Suppressor macrophage (primary cell): ENCODE data around the gene PHKG1.
"Not testable (repeated sequence)": the region's sequence is repeated elsewhere in the genome, so short reads cannot be mapped to it uniquely, and the experiment has no call there.

Experiments
- DNase-seq, 4 experiments: peaks; one replicate each; pipeline ENCODE4 v3.0.0-alpha.2; 2020 to 2022

Gene PHKG1

DNA sequence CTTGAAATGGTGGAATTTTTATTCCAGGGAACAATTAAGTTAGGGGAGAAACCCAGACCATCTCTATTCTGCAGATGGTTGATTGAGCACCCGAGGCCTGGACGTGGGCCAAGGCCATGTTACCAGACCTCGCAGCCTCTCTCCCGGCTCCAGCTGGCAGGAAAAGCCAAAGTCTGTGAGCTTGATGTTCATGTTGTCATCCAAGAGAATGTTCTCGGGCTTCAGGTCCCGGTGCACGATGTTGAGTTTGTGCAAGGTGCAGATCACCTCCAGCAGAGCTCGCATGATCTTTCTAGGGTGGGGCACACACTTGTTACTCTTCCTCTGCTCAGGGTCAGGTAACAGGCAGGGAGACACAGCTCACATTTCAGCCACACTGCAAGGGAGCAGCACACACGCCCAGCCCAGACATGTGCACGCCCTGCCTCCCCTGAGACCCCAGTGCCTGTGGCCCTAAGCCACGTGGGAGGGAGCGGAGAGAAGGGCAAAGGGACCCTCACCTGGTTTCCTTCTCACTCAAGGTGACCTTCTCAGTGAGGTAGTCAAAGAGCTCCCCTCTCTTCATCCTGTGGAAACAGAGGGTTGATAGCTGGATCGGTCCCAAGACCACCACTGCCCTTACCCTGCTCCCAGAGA lies 9.5 kb downstream of the PHKG1 start:
- no peak for DNase-seq

DNA sequence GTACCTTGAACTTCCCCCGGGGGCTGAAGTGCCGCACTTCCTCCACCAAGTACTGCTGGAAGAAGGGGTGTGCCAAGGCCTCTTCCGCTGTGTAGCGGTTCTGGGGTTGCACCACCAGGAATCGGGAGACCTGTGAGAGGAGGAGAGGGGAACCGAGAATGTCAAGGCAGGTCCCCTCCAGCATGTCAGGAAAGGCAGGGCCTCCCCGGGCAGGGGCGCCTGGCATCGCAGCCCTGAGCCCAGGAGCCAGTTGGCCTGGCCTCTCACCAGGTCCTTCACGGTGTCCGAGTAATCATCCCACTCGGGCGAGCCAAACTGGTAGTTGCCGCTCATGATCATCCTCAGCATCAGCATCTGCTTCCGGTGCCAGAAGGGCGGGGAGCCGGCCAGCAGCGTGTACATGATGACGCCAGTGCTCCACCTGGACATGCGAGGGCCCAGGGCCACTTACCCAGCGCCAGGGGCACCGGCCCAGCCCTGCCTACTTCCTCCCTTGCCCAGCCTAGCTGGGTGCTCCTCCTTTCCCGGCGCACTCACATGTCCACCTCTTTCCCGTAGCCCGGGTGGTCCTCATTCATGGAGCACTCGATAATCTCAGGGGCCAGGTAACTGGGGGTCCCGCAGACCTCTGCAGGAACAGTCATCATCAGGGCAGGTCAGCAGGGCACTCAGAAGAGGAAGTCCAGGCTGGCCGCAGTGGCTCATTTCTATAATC lies 11.0 kb downstream of the PHKG1 start:
- no peak for DNase-seq

DNA sequence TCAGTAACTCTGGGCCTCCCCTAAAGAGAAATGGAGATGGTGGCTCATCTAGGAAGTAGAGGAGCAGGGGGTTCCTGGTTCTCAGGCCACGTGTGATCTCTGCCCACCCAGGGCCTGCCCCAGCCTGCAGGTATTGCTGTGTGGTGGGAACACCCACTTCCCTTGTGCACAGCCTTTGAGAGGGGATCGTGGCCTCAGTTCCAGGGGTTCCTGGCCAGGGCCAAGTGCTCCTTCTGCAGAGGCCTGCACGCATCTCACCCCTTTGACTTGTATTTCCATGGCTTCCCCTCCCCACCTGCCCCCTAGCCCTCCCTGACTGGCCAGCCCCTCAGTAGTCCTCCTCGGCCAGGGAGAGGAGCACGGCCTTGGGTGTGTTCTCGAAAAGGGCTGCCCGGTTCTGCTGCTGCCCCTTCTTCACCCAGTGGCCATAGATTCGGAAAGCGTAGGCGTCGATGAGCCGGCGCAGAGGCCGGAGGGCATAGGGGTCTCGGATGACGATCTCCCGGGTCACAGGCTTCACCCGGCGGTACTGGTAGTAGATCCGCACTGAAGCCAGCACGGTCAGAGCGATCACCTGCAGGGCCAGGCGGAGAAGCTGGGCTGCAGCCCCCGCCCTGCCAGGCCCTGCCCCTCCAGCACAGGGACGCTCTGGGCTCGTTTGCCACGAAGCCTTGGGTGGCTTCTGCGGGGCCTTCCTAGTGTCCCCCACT lies 11.9 kb downstream of the PHKG1 start:
- not testable (repeated sequence) for DNase-seq

DNA sequence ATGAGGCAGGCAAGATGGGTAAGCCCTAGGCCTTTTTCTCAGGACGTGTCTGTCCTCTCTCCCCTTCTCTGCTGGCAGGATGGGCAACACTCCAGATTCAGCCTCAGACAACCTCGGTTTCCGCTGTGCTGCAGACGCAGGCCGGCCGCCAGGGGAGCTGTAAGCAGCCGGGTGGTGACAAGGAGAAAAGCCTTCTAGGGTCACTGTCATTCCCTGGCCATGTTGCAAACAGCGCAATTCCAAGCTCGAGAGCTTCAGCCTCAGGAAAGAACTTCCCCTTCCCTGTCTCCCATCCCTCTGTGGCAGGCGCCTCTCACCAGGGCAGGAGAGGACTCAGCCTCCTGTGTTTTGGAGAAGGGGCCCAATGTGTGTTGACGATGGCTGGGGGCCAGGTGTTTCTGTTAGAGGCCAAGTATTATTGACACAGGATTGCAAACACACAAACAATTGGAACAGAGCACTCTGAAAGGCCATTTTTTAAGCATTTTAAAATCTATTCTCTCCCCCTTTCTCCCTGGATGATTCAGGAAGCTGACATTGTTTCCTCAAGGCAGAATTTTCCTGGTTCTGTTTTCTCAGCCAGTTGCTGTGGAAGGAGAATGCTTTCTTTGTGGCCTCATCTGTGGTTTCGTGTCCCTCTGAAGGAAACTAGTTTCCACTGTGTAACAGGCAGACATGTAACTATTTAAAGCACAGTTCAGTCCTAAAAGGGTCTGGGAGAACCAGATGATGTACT lies 13.1 kb downstream of the PHKG1 start:
- no peak for DNase-seq

DNA sequence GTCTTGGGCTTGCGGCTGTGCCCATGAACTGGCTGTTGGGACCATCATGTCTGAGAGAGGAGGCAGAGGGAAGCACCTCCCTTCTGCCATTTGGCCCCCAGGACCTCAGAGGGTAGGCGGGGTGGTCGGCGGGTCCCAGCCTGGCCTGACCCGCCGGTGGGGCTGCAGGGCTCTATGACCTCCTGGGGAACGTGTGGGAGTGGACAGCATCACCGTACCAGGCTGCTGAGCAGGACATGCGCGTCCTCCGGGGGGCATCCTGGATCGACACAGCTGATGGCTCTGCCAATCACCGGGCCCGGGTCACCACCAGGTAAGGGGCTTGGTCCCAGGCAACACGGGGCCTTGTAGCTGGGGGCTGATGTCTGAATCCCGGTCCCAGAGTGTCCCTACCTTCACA lies 14.6 kb downstream of the PHKG1 start:
- DNase-seq: no peak

DNA sequence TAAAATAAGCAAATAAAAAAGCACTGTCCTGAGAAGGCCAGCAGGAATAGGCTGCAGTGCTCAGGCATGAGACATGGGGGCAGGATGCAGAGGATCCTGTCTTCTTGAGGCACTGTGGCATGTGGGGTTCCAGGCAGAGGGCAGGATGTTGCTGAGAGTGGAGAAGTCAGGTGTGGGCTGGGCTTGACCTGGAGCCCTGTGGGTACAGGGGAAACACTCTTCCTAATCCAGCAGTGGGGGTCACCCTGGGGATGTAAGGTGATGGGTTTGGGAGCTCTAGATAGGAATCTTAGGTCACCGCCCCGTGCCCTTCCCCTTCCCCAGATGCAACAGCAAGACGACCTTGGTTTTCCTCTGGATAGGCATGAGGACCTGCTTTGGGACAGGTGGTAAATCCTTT lies 15.1 kb downstream of the PHKG1 start:
- DNase-seq: no peak

DNA sequence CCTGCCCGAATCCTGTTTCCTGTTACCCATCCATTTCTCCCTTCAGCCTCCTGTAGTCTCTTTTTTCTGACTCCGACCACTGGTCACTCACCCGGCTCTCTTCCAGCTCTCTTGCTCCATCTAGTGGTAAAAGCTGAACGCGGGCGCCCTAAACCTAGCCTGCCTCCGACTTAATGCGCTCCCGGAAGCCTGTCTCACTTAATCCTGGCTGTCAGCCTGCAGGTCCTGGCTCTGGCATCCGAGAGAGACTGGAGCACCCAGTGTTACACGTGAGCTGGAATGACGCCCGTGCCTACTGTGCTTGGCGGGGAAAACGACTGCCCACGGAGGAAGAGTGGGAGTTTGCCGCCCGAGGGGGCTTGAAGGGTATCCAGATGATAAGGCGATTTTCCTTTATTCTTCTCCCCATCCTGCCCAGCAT lies 18.4 kb downstream of the PHKG1 start:
- DNase-seq: peak; percentile 83 to 92 (median 88)

- not testable (repeated sequence) for DNase-seq
Observed at GRCh38 chr7:56066376-56066775, 26.4 kb downstream of the PHKG1 start.

DNA sequence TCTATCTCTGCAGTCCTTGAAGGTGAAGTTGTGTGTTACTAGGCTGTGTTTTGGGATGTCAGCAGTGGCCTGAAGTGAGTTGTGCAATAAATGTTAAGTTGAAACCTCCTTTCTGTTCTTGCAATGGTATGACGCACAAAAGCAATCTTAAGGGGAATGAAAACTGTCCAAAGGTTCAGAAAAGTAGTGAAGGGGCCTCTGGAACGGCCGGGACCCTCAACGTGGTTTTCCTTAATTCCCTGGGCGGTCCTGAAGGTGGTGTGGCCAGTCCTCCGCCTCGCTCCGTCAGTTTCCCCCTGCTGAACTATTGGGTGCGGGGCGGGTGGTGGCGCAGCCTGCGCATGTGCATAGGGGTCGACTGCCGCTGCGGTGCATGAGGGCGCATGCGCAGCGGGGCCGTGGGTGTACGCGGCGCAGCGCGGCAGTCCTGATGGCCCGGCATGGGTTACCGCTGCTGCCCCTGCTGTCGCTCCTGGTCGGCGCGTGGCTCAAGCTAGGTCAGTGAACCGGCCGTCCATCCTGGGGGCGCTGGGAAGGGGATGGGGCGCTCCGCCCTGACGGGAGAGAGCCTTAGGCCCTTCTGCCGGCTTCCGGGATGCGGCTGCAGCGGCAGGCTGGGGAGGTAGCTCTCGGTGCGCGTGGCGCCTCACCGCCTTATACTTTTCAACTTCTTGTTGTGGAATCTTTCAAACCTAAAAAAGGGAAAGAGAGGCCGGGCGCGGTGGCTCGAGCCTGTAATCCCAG lies 28.7 kb downstream of the PHKG1 start, which contains the start of gene SUMF2:
TSS of gene SUMF2 (plus strand) at position 405 of the 744 bp plus-strand sequence. CDS start at position 431, 26 bp downstream.
- DNase-seq: peak; percentile 96 to 98 (median 97)

GRCh38 chr7:56063500-56063881 lies 29.3 kb downstream of the PHKG1 start:
- no peak for DNase-seq

DNA sequence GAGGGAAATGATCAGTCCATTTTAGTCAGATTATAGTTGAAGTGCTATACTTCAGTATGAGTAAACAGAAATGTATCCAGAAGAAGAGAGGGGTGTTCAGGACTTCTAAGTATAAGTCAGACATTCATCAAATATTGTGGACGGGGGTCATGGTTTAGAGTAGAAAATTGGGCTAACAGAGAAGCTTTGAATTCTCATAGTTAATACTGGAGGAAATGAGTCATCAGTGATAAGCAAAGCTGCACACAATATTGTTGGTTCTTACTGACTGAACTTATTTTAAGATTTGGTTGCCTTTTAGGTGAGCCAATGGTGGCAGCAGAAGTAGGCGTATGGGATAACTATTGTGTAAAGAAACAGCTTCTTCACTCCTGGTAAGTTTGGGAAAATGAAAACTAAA lies 30.4 kb downstream of the PHKG1 start:
- DNase-seq: peak in 1 of 4 experiments; percentile 48

DNA sequence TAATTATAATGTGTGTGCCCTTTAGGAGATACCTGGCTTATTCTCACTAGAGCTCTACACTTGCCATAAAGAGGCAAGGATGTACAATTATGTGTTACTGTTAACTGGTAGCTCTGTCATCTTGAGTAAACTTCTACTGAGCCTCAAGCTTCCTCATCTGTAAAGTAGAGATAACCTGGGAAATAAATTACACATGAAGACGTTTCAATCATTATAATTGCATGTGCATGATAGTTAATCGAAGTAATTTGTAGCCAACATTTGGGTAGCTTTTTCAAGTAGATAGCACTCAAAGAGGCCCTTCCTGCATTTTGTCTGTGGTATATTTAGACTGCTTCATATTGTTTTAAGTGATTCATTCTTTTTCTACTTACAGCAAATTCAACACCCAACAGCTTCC lies 38.8 kb downstream of the PHKG1 start:
- no peak for DNase-seq

- no peak for DNase-seq
Observed at GRCh38 chr7:56053379-56053778, 39.4 kb downstream of the PHKG1 start.

GRCh38 chr7:56051339-56052191 lies 41.2 kb downstream of the PHKG1 start, which contains the start of the genes CCT6A and PSPH:
Gene CCT6A (plus strand): TSS chr7:56051765. CDS start chr7:56051849, 84 bp downstream.
Gene PSPH (minus strand): TSS chr7:56051444. CDS start chr7:56021212, 30,232 bp downstream.
- peak; percentile 98 to 99 (median 99) for DNase-seq

- no peak for DNase-seq
Observed at GRCh38 chr7:56051053-56051338, 41.8 kb downstream of the PHKG1 start.

DNA sequence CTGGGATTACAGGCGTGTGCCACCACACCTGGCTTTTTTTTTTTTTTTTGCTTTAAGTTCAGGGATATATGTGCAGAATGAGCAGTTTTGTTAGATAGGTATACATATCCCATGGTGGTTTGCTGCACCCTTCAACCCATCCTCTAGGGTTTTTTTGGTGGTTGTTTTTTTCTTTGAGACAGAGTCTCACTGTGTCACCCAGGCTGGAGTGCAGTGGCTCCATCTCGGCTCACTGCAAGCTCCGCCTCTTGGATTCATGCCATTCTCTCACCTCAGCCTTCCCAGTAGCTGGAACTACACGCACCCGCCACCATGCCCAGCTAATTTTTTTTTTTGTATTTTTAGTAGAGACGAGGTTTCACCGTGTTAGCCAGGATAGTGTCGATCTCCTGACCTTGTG lies 44.0 kb downstream of the PHKG1 start:
- DNase-seq: not testable (repeated sequence)

- no peak for DNase-seq
Observed at GRCh38 chr7:56048245-56048644, 44.5 kb downstream of the PHKG1 start.

- DNase-seq: not testable (repeated sequence)
Observed at GRCh38 chr7:56047446-56048116, 45.2 kb downstream of the PHKG1 start.

DNA sequence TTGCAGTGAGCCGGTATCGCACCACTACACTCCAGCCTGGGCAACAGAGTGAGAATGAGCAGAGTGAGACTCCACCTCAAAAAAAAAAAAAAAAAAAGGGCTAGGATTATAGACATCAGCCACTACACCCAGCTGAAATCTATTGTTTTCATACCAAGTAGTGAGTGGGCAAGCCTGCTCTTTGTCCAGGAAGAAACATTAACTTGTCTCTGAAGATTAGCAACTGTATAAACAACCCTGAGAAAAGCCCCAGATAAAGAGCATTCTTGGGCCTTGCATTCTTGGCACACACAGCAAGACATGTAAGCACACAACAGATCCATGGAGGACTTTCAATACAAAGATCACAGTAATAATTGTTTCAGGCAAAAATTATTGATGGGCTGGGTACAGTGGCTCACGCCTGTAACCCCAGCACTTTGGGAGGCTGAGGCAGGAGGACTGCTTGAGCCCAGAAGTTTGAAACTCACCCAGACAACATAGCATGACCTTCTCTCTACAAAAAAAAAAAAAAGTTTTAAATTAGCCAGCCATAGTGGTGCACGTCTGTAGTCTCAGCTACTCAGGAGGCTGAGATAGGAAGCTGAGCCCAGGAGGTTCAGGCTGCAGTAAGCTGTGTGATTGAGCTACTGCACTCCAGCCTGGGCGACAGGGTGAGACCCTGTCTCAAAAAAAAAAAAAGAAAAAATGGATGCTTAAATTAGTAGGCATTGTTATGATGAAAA lies 45.9 kb downstream of the PHKG1 start:
- DNase-seq: no peak

DNA sequence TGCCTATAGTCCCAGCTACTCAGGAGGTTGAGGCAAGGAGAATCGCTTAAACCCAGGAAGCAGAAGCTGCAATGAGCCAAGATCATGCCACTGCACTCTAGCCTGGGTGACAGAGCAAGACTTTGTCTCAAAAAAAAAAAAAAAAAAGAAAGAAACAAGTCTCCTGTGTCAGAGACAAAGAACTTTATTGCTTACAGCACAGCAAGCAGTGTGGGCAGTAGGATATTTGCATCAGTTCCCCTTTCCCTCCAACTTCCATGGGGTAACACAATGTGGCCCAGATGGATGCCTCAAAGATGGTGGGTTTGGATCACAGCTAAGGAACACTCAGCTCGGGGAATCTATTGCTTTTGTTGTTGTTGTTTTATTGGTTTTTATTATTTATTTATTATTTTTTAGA lies 47.0 kb downstream of the PHKG1 start:
- peak; percentile 43 to 77 (median 62) for DNase-seq
